ENCODE results near the gene ZNF256.

- TF ChIP-seq CTCF (optimal IDR thresholded peaks at IDR 0.05 in 1 of 3, IDR thresholded peaks at IDR 0.05 in 1 of 3, conservative IDR thresholded peaks at IDR 0.05 in 1 of 3; ENCODE audit: extremely low read depth in 1 of 3, insufficient read depth in 2 of 3, low read length in 3 of 3): no peak
- TF ChIP-seq EZH2 (IDR thresholded peaks at IDR 0.05; ENCODE audit: low read length): no peak
These were observed 7.5 kb upstream of the ZNF256 start for GRCh38 chr19:57954996-57955395.
